SKM-1 (cell line): Measurements from ENCODE around the gene EXOC4.

Experiments used
- DNase-seq: peaks from one replicate; lab custom pipeline; 2025; ENCODE audit not compliant: unreplicated experiment; lab: John Stamatoyannopoulos, UW

EXOC4 gene

DNA sequence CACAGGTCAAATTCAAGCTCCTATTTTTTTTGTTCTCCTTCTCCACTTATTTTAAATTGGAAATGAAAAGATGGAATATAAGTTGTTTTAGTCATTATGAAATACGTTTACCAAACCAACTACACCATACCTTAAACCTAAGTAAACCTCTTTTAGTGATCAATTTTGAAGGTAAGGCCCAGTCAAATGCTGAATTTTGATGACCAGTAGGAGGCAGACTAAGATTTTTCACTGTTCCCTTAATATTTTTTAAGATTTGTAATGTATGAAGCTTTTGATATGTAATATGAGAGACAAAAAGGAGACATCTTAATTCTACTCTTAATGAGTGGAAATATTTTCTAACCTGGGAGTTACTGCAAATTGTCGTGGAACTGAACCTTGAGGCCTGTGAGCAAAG, 311.6 kb downstream of the EXOC4 start:
- DNase-seq: no peak

- DNase-seq: no peak
Measured at GRCh38 chr7:133568544-133568943, 315.7 kb downstream of the EXOC4 start.

GRCh38 chr7:133570321-133570720, 317.4 kb downstream of the EXOC4 start:
- no peak for DNase-seq

- DNase-seq: no peak
Measured at GRCh38 chr7:133571076-133571475, 318.2 kb downstream of the EXOC4 start.

DNA sequence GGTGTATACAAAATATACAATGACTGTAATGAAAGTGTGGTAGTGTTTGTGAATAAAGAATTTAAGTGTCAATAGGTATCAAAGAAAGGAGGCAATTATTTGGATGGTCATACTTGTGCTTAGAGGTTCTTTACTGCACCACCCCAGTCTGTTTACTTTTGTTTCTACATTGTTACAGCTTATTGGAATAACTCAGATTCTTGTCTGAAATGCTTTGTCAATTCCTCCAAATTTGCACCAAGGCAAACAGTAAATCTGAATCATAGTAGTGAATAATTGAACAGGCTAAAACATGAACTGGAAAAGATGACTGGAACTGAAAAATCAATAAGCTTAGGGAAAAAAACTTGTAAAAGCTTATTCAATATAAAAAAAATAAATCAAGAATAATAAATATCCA, 319.2 kb downstream of the EXOC4 start:
- DNase-seq: no peak

DNA sequence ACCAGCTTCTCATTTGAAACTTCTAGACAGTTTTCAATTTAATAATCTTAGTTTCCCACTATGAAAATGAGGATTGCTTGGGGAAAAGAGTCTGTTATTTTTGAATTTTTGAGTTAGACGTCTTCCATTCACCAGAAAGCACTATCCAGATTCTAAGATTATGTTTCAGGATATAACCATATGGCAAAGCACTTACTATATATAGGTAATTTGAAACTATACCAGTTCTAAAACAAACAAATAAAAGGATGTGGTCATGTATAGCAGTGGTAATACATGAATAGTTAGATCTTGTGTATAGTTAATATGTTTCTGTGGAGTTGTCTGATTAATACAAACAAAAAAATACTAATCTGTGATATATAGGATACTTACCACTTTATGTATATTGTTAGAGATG, 320.0 kb downstream of the EXOC4 start:
- DNase-seq: no peak

GRCh38 chr7:133573554-133574265, 320.8 kb downstream of the EXOC4 start:
- no peak for DNase-seq

DNA sequence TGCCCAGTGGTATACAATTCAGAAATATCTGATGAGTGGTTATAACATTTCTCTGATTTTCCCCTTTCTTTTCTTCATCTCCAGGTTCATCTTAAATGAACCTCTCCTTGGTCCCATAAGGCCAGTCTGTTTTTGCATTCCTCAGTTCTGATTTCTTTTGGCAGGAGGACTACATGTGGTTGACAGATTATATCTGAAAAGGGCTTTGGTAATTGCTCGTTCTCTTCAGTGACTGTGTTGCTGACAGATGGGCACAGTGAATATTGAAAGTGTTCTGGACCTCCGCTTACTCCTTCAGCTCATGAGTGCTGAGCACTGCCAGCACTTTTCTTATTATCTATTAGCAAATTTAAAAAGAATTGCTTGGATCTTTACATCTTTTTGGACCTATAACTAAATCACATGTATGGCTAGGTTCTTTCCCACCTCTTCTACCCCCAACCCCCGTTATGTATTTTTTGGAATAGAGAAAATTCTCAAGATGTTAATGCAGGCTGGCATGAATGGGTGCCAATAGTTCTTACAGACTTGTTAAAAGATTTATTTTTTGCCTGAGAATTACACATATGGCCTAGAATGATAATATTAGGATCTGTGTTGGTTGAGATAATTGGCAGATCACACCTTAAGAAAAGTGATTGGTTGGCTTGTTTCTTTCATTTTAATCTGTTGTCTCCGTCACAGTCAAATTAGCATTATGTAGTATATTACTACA, 323.0 kb downstream of the EXOC4 start:
- no peak for DNase-seq

DNA sequence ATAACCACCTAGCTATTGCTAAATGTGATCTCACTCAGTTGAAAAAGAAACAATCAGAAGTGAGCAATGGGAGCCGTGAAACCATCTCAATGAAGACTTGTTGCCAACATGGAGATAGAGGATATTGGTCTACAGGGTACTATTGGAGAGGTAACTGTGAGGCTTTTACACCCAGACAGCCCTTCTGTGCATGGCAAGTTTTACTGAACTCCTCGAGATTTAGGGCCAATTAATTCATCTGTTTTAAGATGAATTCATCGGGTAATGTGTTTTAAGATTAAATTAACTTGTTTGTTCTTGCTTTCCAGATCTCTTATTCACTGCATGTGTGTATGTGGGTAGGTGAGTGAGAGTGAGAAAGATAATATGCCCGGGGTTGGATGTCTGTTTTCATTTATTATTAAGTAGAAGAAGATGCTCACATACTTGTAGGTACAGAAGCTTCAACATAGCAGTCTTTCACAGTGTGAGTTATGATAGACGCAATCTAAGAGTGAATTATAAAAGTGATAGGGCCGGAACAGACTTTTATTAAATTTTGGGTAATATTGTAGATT, 323.8 kb downstream of the EXOC4 start:
- DNase-seq: no peak

GRCh38 chr7:133582766-133583523, 330.1 kb downstream of the EXOC4 start:
- DNase-seq: no peak

DNA sequence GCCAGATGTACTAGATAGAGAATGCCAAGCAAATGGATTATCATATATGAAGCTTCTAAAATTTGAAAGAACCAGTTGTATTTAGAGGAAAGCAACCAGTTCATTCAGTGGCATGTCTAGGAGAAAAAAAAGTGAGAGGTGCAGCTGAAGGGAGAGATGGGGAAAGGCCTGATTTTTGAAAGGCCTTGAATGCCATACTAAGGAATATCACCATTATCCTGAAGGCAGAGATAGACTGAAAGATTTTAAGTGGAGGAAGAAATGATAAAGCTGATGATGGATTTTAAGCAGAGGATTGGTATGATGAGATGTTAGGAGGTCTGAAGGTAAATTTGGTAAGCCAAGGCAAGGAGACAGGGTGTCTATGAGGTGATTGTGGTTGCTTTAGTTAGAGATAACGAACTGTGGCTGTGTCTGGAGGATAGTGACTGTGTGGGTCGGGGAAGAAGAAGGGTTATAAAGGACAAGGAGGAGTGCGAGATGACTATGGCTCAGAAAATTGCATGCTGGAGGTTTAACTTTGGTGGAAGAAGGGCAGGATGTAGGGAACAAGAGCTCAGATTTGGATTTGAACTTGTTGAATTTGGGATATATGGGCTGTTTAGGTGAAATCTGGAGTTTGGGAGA, 330.8 kb downstream of the EXOC4 start:
- no peak for DNase-seq

DNA sequence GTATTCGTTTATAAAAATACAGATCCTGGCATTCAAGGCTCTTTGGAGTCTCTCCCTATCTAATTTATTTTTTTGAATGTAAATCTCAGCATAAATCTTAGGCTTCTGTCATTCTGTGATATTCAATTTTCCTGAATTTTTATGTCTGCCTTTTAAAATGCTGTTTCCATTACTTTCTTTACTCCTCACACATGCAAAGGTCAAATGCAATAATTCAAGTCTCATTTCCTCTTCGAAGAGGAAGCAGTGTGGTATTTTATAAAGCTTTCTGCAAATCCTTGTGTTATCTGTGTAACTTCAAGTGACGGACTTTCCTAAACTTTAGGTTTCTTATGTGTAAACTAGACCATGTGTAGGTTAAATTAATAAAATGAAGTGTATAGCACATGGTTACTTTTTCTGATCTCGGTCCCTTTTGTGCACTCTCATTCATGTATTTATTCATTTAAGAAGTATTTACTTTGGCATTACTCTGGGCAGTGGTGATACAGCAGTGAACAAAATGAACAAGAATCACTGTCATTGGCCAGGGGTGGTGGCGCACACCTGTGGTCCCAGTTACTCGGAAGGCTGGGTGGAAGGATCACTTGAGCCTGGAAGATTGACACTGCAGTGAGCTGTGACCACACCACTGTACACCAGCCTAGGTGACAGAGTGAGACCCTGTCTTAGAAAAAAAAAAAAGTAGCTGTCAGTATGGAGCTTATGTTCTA, 332.2 kb downstream of the EXOC4 start:
- DNase-seq: no peak

- DNase-seq: no peak
Measured at GRCh38 chr7:133586253-133586652, 333.4 kb downstream of the EXOC4 start.

DNA sequence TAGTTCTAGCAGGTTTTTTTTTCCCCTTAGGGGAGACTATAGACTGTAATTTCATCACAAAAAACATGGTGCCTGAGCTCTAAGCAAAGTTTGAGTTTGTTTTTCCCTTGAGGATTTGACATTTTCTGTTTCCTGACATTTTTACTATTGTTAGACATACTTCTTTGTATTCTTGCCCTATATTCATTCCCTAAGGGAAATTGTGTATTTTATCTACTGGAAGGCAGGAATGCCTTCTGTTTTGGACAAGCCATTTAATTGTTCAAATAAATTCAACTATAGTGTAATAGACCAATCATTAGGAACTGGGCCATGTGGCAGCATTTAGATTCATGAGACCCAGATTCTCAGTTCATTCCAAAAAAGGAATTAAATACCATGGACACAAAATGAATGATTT, 335.0 kb downstream of the EXOC4 start:
- DNase-seq: no peak

DNA sequence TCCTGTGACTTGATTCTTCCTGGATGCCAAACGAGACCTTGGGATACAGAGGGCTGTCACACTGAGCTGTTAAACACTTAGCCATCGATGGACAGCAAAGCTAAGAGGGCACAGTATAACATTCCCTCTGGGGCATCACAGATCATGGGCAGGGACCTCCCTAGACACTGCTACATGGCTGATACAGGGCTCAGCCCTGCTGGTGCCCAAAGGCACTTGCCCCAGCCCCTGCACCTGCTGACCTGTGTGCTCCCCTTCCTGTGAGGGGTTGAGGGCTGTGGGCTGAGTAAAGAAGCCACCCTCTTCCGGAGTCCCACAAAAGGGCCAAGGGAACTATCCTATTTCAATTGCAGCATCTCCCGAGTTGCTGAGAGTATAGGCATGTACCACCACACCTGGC, 337.9 kb downstream of the EXOC4 start:
- DNase-seq: no peak

- no peak for DNase-seq
Measured at GRCh38 chr7:133591704-133592340, 338.9 kb downstream of the EXOC4 start.

- DNase-seq: no peak
Measured at GRCh38 chr7:133593561-133593960, 340.7 kb downstream of the EXOC4 start.

DNA sequence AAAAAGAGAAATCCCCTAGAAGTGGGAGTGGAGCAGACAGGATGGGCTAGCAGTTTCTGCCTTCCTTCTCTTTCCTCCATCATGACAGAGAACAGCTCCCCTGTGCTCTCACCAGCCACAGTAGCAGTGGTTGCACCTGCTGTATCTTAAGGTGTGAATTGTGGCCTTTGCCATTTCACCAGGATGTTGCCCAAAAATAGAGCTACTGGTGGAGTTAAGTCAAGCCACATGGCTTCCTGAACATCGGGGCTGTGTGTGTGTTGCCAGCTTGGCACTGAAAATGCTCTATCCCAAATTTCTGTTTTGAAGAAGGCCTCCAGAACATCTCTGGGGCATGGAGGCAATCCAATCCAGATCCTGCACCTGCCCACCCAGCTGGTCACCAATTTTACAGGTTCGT, 348.7 kb downstream of the EXOC4 start:
- no peak for DNase-seq

- no peak for DNase-seq
Measured at GRCh38 chr7:133602291-133602690, 349.4 kb downstream of the EXOC4 start.

GRCh38 chr7:133606991-133607390, 354.1 kb downstream of the EXOC4 start:
- DNase-seq: no peak
